HG03196 (cell line): Measurements from ENCODE around the gene RSRC1.
A peak's percentile ranks its signal among the peaks of the same experiment; 100 is the strongest.
"Not testable (repeated sequence)": the region's sequence is repeated elsewhere in the genome, so short reads cannot be mapped to it uniquely, and the experiment has no call there.

Experiments used
- ATAC-seq: cut with Tn5 transposase; IDR thresholded peaks from one replicate; pipeline ENCODE4 v1.9.1; 2021; ENCODE audit not compliant: unreplicated experiment

Gene RSRC1

DNA sequence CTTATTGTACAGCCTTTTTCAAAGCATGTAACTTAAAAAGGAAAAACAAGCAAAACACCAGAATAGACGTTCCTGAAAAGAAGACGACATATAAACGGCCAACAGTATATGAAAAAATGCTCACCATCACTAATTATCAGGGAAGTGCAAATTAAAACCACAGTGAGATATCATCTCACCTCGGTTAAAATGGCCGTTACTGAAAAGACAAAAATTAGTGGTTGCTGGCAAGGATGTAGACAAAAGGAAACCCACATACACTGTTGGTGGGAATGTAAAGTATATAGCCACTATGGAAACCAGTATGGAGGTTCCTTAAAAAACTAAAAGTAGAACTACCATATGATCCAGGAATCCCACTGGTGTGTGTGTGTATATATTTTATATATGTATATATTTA, 396.6 kb downstream of the RSRC1 start:
- ATAC-seq: no peak

DNA sequence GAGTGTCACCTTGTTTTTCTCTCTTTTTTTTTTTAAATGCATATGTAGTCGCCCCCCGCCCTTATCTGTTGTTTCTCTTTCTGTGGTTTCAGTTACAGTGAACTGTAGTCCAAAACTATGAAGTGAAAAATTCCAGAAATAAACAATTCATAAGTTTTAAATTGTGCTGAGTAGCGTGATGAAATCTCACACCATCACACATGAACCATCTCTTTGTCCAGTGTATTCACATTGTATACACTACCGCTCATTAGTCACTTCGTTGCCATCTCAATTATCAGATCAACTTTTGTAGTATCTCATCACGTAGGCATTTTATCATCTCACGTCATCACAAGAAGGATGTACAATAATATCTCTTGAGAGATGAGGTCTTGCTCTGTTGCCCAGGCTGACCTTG, 398.6 kb downstream of the RSRC1 start:
- ATAC-seq: no peak

DNA sequence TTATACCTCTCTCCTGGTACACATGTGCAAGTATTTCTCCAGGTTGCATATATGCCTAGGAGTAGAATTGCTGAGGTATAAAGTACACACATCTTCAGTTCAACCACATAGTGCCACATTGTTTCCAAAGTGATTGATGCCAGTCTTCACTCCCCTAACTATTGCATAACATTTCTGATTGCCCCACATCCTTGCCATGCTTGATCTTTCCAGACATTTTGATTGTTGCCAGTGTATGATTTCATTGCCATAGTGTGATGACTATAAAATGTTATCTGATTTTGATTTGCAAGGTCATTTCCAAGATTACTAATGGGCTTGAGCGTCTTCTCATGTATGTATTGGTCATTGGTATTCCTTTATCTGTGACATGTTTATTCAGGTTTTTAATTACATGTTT, 400.0 kb downstream of the RSRC1 start:
- no peak for ATAC-seq

DNA sequence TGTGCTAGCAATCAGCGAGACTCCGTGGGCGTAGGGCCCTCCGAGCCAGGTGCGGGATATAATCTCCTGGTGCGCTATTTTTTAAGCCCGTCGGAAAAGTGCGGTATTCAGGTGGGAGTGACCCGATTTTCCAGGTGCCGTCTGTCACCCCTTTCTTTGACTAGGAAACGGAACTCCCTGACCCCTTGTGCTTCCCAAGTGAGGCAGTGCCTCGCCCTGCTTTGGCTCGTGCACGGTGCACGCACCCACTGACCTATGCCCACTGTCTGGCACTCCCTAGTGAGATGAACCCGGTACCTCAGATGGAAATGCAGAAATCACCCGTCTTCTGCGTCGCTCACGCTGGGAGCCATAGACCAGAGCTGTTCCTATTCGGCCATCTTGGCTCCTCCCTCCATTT, 406.8 kb downstream of the RSRC1 start:
- not testable (repeated sequence) for ATAC-seq

DNA sequence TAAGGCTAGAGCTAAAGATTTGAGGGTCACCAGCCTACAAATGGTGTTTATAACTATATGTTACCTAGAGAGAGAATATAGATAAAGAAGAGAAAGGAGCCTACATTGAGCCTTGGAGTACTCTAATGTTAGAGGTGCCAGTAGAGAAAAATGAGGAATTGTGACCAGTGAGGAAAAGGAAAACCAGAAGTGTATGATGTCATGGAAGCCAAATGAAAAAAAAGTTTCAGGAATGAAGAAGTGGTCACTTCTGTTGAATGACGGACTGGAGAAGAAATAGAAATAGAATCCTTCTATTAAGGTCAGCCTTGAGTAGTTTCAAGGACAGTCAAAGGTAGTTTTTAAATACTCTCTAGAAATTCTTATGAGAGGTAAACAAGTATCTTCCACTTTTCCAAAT, 409.9 kb downstream of the RSRC1 start:
- no peak for ATAC-seq

DNA sequence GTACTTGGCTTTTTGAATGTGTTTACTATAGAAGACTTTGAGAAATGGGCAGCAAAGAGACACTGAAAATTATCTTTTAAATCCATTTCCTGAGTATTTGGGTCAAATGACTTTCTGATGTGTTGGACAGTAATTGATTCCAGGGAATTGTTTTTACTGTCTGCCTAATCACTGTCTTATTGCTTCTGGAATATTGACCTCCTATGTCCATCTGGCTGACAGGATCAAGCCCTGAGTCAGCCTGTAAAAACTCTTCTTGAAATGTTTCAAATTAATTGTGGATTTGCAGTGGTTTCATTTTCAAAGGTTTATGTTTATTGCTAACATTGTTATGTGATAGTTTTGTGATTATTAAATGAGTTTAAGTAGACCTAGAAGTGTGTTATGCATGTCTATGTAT, 410.5 kb downstream of the RSRC1 start:
- ATAC-seq: no peak

DNA sequence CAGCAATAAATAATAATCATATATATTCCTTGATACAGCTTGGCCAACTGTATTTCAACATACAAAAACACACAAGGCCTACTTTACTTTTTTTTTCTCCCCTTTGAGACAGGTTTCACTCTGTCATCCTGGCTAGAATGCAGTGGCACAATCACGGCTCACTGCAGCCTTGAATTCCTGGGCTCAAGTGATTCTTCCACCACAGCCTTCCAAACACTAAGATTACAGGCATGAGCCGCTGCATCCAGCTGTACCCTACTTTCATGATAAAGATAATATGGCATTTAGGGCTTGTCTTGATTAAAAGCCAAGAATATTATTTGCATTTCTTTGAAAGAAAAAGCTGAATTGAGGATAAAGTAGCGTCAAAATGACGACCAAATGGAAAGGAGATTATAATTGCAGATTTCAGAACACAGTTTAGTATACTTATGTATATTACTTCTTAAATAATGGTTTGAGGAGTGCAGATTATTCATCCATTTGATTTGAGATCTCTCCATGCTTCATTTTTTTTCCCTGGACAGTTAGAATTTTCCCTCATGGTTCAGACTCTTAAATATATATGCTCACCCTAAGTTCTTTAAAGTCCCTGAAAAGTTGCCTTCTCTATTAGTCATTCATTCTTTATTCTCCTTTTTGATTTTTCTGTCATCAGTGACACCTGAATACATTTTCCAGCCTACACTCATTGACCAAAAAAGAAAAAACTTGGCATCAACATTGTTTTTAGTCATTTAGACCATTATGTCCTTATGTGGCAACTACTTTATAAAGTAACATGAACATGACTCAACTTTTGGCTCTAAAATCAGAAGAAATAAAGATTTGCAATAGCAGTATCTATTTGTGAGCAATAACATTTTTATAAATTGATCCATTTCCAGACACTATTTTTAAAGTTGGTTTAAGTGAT, 412.6 kb downstream of the RSRC1 start:
- no peak for ATAC-seq

DNA sequence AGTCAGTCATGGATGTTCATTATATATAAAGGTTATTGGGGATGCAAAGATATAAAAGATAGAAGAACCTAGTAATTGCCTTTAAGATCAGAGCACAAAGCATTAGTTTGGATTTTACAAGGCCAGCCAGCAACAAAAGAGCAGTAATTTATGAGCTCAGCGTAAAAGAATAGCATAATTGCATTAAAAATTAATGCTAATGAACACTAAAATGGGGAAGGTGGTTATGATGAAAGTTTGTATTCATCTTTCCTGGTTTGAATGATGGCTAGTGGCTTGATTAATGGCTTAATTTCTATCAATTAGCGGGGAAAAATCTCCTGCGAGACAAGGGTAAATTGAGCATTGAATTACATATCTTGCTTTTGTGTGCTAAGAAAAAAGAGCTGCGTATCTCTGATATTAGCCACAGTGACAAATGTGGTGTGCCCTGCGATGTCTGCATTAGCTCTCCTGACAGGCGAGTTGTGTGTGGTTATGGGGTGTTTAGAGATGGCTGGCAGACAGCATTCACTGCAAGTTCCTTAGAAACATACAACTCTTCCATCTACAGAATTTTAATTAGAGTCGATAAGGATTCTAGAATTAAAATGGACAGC, 418.3 kb downstream of the RSRC1 start:
- ATAC-seq: no peak

DNA sequence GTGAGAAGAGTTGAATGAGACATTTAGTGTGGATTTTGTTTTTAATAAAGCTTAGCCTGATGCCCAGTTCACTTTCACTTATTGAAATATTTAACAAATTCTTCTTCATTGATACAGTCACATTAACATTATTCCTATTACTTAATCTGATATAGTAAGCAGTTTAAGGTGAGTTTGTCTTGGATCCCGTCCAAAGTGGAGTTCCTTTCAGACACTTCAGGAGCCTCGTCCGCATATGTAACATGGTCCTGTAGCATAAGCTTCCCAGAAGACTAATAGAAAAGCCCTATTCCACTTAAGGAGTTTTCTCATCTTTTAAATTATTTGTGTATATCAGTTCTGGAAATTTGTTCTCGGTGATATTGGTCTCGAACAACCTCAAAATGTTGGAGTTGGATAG, 421.4 kb downstream of the RSRC1 start:
- ATAC-seq: no peak

DNA sequence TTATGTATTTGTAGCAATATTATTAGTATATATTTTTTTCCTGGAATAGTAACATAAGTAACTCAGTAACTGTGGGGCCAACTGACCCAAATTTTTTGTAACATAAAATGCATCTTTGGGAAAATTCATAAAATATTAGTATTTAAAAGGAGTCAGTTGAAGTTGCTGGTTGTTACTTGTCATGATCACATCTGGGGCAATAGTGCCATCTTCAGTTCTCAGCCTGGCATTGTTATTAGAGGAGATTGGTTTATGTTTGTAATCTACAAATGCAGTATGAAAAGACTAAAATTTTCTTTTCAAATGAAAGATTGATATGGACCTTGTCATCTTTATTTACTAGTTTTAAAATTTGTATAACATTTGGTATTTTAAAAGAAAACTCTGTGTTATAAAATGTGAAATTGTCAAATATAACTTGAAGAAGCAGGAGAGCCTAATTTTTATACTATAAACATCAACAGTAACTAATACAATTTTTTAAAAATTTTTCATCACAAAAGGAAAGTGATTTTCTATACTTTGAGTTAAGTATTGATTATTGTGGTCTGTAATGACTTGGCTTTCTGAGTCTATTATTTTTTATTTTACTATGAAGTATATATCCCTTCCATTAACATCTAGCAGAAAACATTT, 422.3 kb downstream of the RSRC1 start:
- no peak for ATAC-seq

DNA sequence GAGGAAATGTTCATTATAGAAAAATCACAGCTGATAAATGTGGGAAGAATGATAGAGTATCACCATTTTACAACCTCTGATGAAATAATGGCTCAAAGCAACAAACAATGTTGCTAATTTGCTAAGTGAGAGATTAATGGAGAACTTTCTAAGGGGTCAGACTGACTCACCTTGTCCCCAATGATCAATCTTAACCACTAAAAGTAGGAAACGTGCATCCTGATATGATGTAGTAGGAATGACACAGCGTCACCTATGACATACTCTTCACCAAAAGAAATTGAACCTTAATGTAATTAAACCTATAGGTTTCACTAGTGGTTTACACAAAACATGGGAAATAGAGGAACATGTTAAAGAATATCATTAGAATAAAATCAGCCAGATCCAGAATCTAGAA, 426.0 kb downstream of the RSRC1 start:
- no peak for ATAC-seq

DNA sequence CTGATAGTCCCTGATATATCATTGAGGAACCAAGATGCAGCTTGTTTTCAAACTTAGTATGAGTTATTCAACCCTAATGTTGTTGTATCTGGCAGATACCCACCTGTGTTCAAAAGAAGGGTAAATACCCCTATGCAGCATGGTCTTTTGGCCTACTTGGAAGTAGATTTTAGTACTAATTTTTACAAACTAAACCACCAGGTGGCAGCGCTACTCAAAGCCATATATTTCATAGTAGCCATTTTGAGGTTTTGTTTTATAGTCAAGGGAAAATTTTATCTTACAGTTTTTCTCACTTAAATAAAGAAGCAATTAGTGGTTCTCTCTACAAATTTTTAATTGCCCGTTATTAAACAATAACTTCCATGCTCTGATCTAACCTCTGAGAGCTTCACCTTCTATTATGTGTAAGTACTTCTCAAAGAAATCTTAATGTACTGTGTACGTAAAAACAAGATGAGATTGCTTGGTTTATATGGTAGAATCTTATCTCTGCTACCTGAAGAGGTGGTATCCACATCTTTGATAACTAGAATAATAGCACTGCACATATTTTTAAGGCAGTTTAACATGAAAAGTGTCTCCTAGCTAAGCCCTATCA, 429.6 kb downstream of the RSRC1 start:
- ATAC-seq: peak; percentile 60

DNA sequence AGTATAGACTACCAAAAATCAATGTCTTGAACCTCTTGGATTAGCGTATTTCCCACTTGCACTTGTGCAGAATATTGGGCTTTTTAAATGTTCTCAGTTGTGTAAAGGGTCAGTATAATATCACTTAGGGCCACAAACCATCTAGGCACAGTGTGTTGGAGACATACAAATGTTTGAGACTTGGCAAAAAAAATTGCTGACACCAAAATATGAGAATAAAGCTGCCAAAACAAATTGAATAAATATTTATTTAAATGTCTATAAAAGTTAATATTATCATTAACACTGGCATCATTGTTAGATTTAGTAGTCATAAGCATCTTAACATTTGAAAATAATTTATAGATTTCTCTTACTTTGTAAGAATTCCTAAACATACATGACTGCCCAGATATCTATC, 430.2 kb downstream of the RSRC1 start:
- no peak for ATAC-seq

DNA sequence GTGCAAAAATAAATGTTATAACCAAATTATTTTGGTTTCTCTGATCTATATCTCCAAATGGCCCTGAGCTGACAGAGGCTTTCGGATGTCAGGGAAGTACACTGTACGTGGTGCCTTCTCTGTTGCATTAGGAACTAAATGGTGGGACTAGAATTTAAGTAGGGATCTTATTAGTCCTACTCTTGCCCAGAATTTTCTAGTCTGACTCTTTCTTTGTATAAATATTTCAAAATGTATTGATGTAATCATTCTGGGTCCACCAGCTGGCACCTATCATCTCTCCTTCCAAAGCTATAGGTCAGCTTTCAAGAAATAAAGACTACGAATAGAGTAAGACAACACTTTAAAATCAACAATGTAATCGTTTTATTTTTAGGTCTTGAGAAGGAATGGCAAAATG, 438.8 kb downstream of the RSRC1 start:
- ATAC-seq: no peak

DNA sequence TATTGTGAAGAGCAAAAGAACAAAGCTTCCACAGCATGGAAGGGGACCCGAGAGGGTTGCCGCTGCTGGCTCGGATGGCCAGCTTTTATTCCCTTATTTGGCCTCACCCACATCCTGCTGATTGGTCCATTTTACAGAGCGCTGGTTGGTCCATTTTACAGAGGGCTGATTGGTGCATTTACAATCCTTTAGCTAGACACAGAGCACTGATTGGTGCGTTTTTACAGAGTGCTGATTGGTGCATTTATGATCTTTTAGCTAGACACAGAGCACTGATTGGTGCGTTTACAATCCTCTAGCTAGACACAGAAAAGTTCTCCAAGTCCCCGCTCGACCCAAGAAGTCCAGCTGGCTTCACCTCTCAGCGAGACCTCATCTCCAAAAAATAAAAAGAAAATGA, 440.0 kb downstream of the RSRC1 start:
- not testable (repeated sequence) for ATAC-seq

DNA sequence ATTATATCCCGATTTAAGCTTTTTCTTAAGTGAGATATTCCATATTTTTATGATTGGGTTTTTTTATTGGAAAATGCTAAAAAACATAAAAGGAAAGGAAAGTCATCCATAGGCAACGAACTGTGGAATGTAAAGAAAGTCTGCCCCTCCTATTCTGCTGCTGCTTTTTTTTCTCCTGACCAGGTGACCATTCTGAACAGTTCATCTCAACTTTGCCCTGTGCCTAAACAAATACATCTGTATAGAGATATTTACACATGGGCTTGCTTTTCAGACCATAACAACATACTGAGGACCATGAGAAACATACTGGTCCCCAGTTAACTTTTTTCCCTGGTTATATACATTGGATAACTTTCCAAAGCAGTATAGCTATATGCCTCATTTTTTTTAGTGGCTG, 442.2 kb downstream of the RSRC1 start:
- no peak for ATAC-seq

DNA sequence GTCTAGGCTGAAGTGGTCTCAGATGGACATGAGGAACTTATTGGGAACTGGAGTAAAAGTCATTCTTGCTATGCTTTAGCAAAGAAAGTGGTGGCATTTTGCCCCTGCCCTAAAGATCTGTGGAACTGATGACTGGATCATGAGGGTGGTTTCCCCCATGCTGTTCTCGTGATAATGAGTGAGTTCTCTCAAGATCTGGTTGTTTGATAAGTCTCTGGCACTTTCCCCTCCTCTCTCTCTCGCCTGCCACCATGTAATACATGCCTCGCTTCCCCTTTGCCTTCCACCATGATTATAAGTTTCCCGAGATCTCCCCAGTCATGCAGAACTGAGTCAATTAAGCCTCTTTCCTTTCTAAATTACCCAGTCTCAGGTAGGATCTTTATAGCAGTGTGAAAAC, 449.6 kb downstream of the RSRC1 start:
- no peak for ATAC-seq

DNA sequence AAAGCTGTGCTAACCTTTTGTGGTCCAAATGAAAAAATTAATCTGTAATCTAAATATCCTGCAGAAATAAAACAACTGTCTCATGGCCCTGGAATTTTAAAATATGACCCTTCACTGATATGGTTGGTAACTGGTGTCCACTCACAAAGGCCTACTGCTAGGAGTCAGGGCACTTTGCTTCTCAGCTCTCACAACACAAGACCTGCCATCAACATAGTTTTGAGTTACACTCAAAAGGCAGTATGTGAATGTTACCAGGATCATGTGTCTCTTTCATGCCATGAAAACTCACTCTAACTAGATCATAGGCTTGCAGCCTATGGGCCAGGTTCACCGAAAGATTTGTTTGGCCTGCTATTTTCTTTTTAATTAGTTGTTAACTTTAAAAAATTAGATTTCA, 451.1 kb downstream of the RSRC1 start:
- ATAC-seq: no peak

DNA sequence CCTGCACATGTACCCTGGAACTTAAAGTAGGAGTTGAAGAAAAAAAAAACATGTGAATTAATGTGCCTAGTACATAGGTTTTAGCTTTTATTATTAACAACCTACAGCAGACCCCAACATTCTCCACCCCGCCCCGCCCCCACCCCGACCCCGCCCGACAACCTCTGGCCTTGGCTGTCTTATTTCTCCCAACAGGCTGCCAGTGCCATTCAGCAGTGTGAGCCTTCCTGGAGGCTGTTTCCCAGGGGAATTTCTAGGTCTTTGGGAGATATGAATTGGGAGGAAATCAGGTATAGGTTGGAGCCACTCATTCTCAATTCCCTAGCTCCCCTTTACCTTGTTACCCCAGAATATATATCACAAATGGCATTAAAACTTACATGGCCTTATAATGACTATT, 452.8 kb downstream of the RSRC1 start:
- no peak for ATAC-seq

DNA sequence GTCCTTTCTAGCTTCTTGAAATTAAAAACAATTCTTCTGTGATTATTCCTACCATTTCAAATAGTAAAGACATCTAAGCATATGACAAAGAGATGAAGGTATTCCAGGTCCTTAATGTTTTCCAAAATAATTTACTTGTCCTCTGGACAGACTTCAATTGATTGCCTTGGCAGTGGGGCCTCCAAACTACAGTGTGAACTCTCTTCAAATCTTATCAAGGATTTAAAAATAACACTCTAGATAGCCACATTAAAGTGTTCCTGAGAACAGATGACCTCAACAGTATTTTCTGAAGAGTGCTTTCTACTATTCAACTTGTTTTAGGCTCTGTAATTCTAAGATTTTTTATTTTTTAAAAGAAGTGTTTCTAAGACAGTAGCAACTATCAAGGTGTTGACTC, 453.2 kb downstream of the RSRC1 start:
- no peak for ATAC-seq

DNA sequence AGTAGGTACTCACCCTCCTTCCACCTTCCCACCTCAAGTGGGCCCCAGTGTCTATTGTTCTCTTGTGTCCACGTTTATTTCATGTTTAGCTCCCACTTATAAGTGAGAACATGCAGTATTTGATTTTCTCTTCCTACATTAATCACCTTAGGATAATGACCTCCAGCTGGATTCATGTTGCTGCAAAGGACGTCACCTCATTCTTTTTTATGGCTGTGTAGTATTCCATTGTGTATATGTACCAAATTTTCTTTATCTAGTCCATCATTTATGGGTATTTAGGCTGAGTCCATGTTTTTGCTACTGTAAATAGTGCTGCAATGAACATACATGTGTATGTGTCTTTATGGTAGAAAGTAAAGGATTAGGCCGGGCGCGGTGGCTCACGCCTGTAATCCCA, 455.2 kb downstream of the RSRC1 start:
- ATAC-seq: no peak

DNA sequence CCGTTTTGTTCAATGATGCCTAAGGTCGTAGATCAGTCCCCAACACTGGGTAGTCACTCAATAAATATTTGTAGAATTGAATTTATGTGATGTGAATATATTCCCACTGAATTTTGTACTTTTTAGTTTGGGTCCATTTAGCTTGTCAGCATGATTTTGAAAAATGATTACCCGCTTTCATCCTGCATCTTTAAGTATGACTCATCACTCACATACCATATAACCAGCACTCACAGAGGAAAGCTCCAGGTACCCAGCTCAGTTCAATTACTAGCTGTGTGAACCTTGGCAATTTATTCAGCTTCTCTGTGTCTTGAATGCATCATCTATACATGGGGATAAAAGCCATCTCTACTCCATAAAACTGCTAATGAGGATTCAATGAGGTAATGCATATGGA, 458.9 kb downstream of the RSRC1 start:
- no peak for ATAC-seq
